K562 (cell line): ENCODE data around the gene C1orf105. TPM values are rescaled to one million over a fixed set of nuclear protein-coding genes. Genes with fewer than 3 reads are reported as not detected.

Source experiments
- HDAC3 ChIP-seq: fragments of 450-650 bp; IDR thresholded peaks from 2 replicates; pipeline ENCODE4 v1.6.1; 2018; ENCODE audit warnings: borderline replicate concordance, mild to moderate bottlenecking, moderate library complexity; ENCODE audit not compliant: partially characterized antibody
- HINFP ChIP-seq: fragments of 450-650 bp; conservative IDR thresholded peaks from 2 replicates; pipeline ENCODE4 v1.6.1; 2016; ENCODE audit warnings: missing genetic modification characterization, low read depth, mild to moderate bottlenecking, control low read depth, missing compliant biosample characterization
- PRDM10 ChIP-seq: fragments of 450-650 bp; IDR thresholded peaks from 2 replicates; pipeline ENCODE4 v1.6.1; 2018; ENCODE audit not compliant: partially characterized antibody
- REST ChIP-seq, 2 experiments: fragments of 450-650 bp; formaldehyde crosslinking in 1 of 2; IDR thresholded peaks; 2 replicates each; pipeline versions ENCODE4 v1.4.0 to v1.6.1; 2014 to 2020; ENCODE audit warnings: mild to moderate bottlenecking in 2 of 2, borderline replicate concordance in 1 of 2, low read depth in 1 of 2
- ZKSCAN3 ChIP-seq: fragments of 250-450 bp; sonication (Bioruptor Pico); IDR thresholded peaks from 2 replicates; pipeline ENCODE4 v1.4.0; 2020
- ZKSCAN8 ChIP-seq: fragments of 200-800 bp; sonication (Bioruptor generic); IDR thresholded peaks from 2 replicates; pipeline ENCODE4 v1.6.1; 2016; ENCODE audit warnings: missing genetic modification characterization, missing compliant biosample characterization
- ZNF518B ChIP-seq: fragments of 250-450 bp; sonication (Bioruptor Pico); IDR thresholded peaks from 2 replicates; pipeline ENCODE4 v1.5.0; 2021; ENCODE audit warnings: mild to moderate bottlenecking, moderate library complexity
- polyA plus RNA-seq, 8 experiments: library from polyadenylated mRNA; depleted of rRNA in 4 of 8; stranded (reverse) in 5 of 8; unstranded in 3 of 8; fragments of >200 nt; fragmentation: Nextera tagmentation in 2 of 8; fragmentation: Illumina TruSeq in 1 of 8; extraction: Ambion mirVana in 2 of 8; extraction: Trizol in 1 of 8; gene quantifications; 2 replicates each; pipeline versions ENCODE4 v1.2.1 to v1.2.3, GENCODE V29; 2011 to 2014; ENCODE audit warnings: inconsistent platforms in 1 of 8, missing spikeins in 1 of 8
- total RNA-seq, 7 experiments: library from RNA; depleted of rRNA in 6 of 7; stranded (reverse); fragments of >200 nt in 6 of 7; fragmentation: Illumina TruSeq in 2 of 7; extraction: Trizol in 2 of 7; gene quantifications; 2 replicates each; pipeline versions ENCODE4 v1.2.1 to v1.2.3, GENCODE V29; 2011 to 2021; ENCODE audit warnings: low replicate concordance in 1 of 7

The C1orf105 gene
- total and polyA plus RNA-seq, 9 of the 15 experiments (the other 6 are each of a cell fraction or from before 2014, with no cell fraction given) = 0.08 TPM; not detected in 8

GRCh38 chr1:172420385-172420784 lies at the start of gene C1orf105 (continued):
- TF ChIP-seq REST (IDR thresholded peaks at IDR 0.05; ENCODE audit: borderline replicate concordance) (no peak), REST (CRISPR knock-in tag; IDR thresholded peaks at IDR 0.05; ENCODE audit: low read depth) (no peak), ZNF518B (no peak), ZKSCAN8 (CRISPR knock-in tag) (no peak), ZKSCAN3 (CRISPR knock-in tag) (no peak), HINFP (tag) (no peak), PRDM10 (no peak), HDAC3 (no peak)
